GM18520 (cell line): ENCODE data around the gene RAD21L1.

Experiments
- ATAC-seq: cut with Tn5 transposase; IDR thresholded peaks from one replicate; pipeline ENCODE4 v1.9.1; 2021; ENCODE audit not compliant: unreplicated experiment

The RAD21L1 gene

DNA sequence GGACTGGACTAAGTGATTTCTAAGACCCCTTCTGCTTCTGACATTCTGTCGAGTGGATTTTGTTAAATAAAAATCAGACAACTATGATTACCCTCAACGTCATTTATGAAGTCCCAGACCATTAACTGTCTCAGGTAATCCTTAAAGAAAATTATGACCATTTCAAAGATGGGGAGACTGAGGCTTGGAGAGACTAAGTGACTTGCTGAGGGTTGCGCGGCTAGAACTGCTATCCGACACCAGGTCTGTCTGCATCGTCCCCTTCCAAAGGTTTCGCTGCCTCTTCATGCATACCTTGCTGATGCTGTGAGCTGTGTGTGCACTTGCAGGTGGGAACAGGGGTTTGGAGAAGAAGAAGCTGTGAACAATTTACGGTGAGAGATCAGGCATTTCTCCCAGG, 43.4 kb downstream of the RAD21L1 start:
- no peak for ATAC-seq

GRCh38 chr20:1269850-1270249, 44.0 kb downstream of the RAD21L1 start:
- ATAC-seq, result no peak

- ATAC-seq, result no peak
Observed at GRCh38 chr20:1272368-1273100, 46.7 kb downstream of the RAD21L1 start.

GRCh38 chr20:1273366-1273765, 47.5 kb downstream of the RAD21L1 start:
- ATAC-seq, result no peak

GRCh38 chr20:1274485-1275311, 48.9 kb downstream of the RAD21L1 start:
- ATAC-seq, result no peak

- no peak for ATAC-seq
Observed at GRCh38 chr20:1275919-1276318, 50.1 kb downstream of the RAD21L1 start.

- ATAC-seq, result no peak
Observed at GRCh38 chr20:1277529-1278322, 51.9 kb downstream of the RAD21L1 start.

DNA sequence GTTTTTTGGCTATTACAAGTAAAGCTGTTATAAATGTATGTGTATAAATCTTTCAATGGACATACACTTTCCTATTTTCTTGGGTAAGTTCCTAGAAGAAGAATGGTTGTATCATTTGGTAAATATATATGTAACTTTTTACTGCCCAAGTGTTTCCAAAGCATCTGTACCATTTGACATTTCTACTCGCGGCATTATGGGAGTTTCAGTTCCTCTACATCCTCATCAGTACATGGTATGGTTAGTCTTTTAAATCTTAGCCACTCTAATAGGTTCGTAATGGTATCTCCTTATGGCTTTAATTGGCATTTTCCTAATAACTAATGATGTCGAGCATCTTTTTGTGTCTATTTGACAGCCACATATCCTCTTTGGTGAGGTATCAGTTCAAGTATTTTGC, 53.1 kb downstream of the RAD21L1 start:
- no peak for ATAC-seq

- no peak for ATAC-seq
Observed at GRCh38 chr20:1280195-1281102, 54.6 kb downstream of the RAD21L1 start.

- ATAC-seq, result no peak
Observed at GRCh38 chr20:1281279-1282057, 55.6 kb downstream of the RAD21L1 start.

DNA sequence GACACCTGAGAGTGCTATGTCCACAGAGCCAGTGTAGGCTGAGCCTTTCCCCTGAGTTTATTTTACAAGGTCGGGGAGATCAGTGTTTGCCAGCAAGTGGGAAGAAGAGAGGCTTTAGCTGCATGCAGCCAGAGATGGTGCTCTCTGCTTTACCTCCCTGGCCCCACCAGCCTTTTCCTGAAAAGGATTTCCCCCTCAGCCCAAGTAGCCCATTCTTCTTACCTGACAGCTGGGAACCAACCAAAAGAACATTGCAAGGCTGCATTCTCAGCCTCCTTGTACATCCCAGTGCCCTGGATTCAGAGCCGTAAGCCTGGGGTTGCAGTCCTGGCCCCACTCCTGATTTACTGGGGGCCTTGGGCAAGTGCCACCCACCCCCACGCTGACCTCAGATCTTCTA, 57.1 kb downstream of the RAD21L1 start:
- ATAC-seq, result no peak

DNA sequence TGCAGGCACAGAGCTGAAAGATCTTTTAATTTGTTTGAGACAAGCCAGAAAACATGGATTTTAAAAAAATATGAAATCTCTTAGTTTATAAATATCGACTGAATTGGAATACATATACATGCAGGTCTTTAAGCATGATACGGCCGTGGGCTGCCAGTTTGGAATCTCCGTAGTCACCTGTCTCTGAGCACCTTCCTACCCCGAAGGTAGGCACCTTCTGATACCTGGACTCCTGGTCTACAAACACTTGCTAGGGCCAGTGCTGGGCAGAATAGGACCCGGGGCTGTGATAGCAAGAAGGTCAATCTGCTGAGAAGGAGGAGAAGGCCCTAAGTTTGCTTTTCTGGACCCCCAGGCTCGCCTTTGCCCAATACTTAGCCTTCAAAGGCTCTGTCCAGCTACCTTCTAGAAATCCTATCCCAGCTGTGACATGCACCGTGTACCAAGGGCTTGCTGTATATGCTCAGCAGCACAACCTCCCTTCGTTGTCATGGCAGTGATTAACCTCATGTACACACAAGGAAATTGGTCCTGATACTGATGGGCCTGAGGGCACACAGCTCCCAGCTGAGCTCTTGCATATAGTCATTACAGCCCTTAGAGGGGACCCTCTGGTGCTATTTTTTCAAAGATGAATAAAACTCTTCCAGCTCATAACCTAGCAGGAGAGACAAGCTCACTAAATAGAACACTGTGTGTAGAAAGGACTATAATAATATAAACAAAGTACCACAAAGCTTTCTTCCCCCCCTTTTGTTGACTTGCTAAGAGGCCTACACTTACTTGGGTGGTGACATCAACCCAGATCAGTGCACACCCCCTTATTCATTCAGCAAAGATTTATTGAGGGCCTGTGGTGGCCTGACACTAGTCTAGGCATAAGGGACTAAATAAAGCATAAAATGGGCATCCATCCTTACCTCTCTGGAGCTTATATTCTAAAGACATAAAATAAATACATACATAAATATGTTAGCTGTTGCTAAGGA, 58.0 kb downstream of the RAD21L1 start:
- no peak for ATAC-seq

DNA sequence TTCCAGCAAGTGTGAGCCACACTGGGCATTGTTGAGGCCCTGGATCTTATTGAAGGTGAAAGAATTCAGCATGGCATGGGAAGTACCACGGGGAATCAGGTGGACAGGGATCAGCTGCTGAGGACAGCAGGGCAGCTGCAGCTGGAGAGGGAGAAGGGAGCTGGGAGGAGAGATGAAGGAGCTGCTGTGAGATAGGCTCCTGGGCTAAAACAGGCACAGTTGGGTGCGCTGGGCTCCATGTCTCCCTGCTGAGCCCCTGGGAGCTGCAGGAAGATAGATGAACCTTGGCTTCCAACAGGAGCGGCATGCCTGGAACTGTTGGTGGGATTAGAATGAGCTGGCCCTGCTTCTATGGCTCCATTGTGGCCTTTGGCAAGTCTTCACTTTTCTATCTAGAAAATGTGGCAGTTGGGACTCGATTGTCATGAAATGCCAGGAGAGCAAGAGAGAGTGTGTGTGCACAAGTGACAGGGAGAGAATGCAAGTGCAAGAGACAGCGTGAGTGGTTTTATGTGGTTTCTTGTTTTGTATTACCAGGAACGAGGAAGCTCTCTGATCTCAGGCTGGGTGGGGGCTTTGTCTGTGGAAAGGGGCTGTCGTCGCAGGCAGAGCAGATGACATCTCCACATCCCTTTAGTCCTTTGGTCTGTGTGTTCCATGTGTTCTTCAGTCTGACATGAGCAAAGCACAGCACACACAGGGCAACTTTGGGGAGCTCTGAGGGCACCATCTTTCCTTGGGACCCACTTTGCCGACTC, 60.6 kb downstream of the RAD21L1 start:
- ATAC-seq, result no peak

DNA sequence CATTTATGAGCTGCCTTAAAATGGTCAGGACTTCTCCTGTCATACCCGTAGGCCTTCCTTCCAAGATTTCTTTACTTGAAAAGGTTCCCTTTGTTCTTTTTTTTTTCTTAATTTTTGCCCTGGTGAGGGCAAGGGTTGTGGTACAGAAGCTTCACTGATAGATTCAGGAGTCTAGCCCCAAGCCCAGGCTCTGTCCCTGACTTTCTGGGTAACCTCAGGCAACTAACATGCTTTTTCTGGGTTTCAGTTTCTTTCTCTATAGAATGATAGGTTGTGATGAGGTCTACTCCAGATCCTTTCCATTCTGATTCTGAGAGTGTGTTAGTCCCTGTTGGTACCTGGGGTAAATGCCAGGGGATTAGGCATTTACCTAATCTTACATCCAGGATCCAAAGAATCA, 61.5 kb downstream of the RAD21L1 start:
- ATAC-seq, result no peak

GRCh38 chr20:1287787-1288569, 62.1 kb downstream of the RAD21L1 start:
- ATAC-seq, result no peak

GRCh38 chr20:1291191-1291741, 65.4 kb downstream of the RAD21L1 start:
- no peak for ATAC-seq

- ATAC-seq, result no peak
Observed at GRCh38 chr20:1292620-1293019, 66.8 kb downstream of the RAD21L1 start.
